GM21723 (cell line): ENCODE data around the gene SHC1.
A peak's percentile ranks its signal among the peaks of the same experiment; 100 is the strongest.
"Not testable (repeated sequence)": the region's sequence is repeated elsewhere in the genome, so short reads cannot be mapped to it uniquely, and the experiment has no call there.

ENCODE experiments used
- ATAC-seq: cut with Tn5 transposase; IDR thresholded peaks from one replicate; pipeline ENCODE4 v1.9.1; 2021; ENCODE audit warnings: mild to moderate bottlenecking, moderate library complexity; ENCODE audit not compliant: unreplicated experiment

SHC1 gene

DNA sequence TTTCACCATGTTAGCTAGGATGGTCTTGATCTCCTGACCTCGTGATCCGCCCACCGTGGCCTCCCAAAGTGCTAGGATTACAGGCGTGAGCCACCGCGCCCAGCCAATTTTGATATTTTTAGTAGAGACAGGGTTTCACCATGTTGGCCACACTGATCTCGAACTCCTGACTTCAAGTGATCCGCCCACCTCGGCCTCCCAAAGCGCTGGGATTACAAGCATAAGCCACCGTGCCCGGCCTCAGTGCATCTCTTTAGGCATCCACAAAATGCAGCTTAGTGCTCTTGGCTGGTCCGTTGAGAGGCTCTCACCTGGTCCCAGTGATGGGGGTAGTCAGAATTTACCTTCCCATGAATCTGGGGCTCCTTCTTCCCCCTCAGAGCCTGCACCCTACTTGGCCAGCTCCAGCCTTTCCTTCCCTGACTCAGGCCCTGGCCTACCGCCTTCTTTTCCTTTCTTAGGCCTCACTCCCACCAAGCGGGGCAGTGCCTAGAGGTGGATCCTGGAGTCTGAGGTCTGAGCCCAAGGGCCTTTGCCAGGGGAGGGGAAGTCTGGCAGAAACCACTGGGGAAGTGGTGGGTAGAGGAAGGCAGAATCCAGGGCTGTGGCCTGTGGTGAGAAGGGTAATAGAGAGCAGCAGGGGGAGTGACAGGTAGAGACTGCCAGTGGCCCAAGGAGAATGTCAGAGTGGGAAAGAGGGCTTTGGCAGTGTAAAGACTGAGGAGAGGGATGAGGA lies 26.6 kb upstream of the SHC1 start:
- ATAC-seq, result no peak

DNA sequence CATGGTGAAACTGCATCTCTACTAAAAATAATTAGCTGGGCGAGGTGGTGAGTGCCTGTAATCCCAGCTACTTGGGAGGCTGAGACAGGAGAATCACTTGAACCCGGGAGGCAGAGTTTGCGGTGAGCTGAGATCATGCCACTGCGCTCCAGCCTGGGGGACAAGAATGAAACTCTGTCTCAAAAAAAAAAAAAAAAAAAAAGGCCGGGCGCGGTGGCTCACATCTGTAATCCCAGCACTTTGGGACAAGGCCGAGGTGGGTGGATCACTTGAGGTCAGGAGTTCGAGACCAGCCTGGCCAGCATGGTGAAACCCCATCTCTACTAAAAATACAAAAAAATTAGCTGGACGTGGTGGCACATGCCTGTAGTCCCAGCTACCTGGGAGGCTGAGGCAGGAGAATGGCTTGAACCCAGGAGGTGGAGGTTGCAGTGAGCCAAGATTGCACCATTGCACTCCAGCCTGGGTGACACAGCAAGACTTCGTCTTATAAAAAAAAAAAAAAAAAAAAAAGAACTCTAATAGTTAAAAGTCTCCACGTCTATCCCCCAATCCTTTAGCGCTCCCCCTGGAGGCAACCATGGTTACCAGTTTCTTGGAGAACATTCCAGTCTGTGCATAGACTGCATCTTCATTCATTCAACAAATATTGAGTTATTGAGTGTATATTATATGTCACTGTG lies 24.9 kb upstream of the SHC1 start:
- not testable (repeated sequence) for ATAC-seq

DNA sequence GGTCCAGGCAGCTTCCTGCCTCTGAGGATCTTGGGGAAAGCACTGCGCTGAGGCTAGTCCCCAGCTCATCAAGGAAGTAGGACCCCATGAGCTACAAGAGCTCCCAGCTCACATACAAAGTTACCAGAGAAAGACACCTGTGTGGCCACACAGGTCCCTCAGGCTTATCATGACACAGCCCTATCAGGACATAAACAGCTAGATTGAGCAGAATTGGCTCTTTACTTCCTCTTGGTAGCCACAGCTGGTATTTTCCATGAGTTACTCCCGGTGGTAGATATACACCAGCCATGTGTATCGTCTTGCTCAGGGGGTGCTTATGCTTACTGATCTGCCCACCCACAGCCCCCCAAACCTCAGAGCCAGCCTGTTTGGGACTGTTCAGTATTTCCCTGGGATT lies 24.0 kb upstream of the SHC1 start:
- ATAC-seq, result no peak

DNA sequence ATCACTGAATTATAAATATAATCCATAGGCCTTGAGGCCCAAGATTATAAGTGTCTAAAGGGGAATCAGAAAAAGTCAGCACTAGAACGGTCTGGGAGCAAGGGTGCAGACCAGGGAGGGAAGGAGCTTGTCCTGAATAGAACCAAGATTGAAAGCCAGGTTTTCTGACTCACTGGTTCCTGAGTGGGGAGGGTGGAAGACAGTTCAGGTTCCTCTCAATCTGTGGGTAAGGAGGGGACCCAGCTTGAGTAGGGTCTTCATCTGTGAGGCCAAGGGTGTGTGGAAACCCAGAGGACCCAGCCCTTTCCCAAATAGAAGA lies 23.7 kb upstream of the SHC1 start:
- ATAC-seq, result no peak

DNA sequence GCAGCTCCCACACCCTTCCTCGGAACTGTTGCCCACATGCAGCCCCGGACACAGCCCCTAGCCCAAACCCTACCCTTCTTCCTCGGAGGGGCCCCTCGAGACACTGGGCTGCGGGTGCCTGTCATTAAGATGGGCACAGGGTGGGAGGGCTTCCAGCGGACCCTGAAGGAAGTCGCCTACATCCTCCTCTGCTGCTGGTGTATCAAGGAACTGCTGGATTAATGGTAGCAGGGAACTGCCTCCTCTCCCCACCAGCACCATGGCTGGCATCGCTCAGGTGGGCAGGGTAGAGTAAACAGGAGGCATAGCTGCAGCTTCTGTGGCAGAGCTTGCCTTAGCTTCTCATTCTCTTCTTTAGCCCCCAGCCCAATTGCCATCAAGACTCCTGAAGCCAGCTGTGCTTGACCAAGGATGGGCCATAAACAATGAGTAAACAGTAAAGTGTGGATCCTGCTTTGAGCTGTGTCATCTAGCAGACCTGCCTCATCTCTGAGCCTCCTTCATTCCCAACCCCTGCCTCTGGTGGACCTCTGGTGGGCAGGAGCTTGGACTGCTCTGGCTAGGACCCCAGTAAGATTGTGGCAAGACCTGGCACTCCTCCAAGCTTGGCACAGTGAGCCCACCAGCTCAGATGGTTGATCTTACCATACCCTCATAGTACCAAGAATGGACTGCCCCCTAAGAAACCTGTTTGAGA lies 23.2 kb upstream of the SHC1 start, which contains the start of gene LENEP:
Gene LENEP, plus strand, starts transcription at position 15 of the 697 bp plus-strand sequence. Its CDS starts 22 bp downstream, at position 37.
- ATAC-seq, result no peak

DNA sequence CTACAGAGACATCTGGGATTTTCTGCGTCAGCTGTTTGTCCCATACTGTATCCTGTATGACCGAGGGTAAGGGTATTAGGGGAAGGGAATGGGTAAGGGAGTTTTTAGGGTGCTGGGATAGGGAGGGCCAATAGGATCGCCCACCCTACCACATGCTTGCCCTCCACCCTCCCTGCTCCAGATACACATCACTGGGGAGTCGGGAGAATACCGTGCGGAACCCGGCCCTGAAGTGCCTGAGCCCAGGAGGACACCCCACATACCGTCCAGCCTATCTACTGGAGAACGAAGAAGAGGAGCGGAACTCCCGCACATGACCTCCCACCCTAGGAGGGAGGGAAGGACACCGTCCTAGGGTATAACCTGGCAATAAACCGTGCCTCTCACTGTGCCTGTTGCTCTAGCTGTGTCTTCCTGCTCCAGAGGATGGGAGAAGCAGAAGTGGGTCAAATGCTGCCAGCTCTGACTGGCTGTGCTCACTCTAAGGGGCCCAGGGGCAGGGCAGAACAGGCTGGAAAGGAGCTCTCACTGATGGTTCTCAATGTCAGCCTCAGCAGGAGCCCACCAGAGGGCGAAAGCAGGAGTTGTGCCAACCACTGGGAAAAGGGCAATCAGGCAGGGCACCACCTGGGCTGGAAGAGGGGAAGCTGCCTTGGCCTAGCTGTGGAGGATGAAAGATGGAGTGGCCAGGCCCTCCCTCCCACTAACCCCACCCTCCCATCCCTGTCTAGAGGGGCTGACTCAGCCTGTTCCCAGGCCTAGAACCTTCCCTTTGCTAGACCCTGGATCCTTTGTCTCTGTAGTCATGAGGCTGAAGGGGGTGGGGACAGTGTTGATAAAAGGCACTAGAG lies 22.4 kb upstream of the SHC1 start:
- ATAC-seq, result no peak

DNA sequence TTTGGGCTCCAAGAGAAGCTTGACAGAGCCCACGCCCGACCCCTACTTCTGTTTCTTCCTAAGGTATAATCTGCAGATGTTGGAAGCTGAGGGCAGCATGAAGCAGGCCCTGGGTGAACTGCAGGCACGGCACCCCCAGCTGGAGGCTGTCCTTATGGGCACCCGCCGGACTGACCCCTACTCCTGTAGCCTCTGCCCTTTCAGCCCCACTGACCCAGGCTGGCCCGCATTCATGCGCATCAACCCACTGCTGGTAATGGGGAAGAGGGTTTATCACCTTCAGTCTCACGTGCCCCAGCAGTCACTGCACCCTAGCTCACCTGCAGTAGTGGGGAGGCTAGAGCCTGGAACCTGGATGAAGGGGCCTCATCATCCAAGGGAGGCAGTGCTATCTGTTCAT lies 19.7 kb upstream of the SHC1 start:
- no peak for ATAC-seq

DNA sequence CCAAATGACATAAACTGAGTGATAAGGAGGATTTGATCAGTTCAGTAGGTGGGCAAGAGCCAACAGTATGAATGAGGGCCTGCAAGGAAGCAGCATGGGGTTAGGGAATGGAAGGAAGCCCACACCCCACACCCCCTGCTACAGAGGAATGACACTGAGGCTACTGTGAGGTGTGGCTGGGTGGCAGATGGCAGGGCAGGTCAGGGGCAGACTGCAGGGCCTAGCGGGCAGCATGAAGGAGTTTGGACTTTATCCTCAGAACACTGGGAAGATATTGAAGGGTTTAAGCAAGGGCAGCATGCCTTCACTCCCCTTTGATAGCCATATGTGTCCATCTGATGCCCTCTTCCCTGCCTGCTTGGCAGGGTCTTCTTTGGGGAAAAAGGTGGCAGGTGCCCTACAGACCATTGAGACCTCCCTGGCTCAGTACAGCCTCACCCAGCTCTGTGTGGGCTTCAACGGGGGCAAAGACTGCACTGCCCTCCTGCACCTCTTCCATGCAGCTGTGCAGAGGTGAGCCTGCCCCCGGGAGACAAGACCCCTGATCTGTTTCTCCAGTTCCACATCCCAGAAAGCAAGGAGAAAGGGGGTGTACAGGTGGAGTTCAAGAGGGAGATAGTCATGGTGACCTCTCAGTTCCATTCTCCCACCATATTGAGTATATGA lies 18.8 kb upstream of the SHC1 start:
- ATAC-seq, result no peak

DNA sequence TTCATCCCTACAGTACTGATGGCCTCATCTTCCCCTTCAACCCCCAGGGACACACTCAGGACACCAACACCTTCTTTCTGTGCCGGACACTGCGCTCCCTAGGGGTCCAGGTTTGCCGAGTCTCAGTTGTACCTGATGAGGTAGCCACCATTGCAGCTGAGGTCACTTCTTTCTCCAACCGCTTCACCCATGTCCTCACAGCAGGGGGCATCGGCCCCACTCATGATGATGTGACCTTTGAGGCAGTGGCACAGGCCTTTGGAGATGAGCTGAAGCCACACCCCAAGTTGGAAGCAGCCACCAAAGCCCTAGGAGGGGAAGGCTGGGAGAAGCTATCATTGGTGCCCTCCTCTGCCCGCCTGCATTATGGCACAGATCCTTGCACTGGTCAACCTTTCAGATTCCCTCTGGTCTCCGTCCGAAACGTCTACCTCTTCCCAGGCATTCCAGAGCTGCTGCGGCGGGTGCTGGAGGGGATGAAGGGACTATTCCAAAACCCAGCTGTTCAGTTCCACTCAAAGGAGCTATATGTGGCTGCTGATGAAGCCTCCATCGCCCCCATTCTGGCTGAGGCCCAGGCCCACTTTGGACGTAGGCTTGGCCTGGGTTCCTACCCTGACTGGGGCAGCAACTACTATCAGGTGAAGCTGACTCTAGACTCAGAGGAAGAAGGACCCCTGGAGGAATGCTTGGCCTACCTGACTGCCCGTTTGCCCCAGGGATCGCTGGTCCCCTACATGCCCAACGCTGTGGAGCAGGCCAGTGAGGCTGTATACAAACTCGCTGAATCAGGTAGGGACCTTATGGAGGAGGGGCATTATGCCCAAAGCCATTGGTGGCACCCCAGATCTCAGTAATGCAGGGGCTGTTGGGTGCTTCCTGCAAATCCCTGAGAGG lies 17.8 kb upstream of the SHC1 start:
- ATAC-seq, result no peak

DNA sequence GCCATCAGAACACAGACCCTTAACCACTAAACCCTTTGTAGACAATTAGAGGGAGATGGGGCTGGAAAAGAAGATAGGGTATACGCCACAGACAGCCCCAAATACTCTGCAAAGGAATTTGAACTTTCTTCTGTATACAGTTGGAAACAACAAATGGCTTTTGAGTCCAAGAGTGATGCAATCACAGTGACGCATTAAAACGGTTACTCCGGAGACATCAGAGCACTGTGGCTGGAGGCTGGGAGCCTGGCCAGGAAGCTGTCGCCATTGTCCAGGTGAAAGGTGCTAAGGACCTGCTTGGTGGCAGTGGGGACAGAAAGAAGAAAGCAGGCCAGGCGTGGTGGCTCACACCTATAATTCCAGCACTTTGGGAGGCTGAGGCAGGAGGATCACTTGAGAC lies 16.8 kb upstream of the SHC1 start:
- ATAC-seq, result no peak

DNA sequence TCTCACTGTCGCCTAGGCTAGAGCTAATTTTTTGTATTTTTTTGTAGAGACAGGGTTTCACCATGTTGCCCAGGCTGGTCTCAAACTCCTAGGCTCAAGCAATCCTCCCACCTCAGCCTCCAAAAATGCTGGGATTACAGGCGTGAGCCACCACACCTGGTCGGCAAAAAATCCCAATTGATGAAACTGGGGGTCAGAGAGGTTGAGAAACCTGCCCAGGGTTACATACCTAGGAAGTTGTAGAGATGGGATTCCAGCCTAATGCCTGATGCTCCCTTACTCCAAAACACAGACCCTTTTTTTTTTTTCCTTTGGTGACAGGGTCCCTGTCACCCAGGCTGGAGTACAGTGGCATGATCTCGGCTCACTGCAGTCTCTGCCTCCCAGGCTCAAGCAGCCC lies 16.2 kb upstream of the SHC1 start:
- not testable (repeated sequence) for ATAC-seq

DNA sequence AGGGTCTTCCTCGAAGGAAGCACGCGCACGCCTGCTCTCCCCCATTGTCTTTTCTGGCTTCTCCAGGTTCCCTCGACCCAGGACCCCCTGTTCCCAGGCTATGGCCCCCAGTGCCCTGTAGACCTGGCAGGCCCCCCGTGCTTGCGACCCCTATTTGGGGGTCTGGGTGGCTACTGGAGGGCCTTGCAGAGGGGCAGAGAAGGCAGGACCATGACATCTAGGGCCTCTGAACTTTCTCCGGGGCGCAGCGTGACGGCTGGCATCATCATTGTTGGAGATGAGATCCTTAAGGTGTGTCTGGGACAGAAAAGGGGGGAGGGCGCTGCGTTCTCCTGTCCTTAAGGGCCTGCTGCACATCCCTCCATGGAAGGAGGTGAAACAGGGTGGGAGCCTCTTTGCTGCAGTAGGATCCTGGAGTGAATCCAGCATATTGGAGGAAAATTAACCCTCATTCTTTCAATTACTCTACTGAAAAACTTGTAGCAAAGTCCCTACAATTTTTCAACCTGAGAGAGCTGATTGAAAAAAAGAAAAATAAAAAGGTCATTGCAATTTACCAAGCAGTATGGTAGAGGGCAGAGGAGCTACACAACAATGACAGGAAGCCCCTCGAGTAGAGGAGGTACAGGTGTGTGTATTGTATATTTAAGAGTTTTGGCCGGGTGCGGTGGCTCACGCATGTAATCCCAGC lies 13.4 kb upstream of the SHC1 start:
- ATAC-seq, result no peak

DNA sequence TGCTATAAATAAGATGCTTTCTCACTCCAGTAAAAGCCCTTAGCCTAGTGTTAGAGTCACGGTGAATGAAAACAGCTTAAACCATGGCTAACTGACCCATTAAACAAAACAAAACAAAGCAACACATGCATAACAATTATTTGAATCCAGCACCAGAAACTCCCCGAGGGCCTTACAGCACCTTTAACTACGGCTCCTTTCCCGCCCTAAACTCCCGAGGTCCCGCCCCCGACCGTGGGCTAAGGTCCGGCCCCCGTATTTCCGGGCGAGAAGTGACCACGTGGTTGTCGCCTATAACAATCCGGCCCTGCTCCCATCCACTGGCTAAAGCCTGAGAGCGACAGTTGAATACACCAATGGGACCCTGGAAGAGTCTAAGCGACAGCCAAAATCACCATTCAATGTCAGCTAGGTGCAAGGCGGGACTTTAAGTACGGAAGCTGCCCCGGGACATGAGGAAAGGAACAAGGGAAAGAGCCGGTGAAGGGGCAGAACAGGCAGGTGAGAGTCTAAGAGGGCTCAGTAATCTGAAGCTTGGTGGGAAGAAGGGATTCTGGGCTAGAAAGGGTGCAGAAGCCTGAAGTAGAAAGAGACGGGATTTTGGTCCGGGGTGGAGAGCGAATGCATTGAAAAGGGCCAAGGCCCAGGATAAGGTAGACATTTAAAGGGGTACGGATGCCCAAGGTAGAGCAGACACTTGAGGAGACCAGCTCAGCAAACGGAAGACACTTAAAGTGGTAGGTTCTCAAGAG lies 12.5 kb upstream of the SHC1 start, which contains the start of gene FLAD1:
Gene FLAD1, plus strand, starts transcription at position 448 of the 752 bp plus-strand sequence. CDS start 351 bp downstream, outside the sequence.
- ATAC-seq, result peak; percentile 97

DNA sequence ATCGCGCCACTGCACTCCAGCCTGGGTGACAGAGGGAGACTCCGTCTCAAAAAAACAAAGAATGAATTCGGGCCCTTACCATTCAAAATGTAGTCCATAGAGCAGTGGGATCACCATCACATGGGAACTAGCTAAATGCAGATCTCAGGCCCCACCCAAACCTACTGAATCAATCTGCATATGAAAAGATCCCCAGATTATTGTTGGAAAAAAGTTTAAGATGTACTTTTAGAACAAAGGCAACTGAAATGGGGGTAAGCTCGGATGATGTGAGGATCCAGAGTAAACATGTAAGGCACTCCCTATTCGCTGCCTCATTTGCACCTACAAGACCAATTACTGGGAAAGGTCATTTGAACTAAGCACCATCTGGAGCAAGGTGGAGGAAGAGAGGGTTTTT lies 11.8 kb upstream of the SHC1 start:
- ATAC-seq, result no peak

DNA sequence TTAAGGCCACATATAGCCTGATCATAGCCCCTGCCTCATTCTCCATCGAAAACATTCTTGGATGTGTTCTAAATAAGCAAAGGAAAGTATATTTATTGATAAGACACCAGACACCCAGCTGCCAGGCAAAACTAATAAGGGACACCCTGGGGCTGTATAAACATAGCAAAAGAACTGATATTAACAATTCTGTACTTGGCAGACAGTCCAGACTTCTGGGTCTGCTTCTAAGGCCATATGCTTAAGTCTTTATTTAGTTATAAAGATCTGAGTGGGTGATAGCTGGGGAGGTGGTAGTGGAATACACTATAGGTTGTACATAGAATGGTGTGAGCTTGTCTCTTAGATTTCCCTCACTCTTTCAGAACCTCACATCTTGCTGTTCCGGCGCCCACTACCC lies 7.8 kb upstream of the SHC1 start:
- ATAC-seq, result no peak

DNA sequence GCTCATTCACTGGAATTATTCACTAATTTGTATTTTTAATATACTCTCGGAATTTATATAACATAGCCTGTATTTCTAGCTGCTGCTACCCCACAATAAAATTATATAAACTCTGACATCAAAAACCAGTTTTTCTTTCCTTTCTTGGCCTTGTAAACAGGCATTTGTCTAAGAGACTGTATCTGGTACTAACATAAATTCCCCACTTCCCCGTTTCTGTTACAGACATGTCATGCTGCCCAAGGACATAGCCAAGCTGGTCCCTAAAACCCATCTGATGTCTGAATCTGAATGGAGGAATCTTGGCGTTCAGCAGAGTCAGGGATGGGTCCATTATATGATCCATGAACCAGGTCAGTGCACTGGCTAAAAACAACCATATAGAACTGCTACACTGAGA lies 7.2 kb upstream of the SHC1 start:
- not testable (repeated sequence) for ATAC-seq

DNA sequence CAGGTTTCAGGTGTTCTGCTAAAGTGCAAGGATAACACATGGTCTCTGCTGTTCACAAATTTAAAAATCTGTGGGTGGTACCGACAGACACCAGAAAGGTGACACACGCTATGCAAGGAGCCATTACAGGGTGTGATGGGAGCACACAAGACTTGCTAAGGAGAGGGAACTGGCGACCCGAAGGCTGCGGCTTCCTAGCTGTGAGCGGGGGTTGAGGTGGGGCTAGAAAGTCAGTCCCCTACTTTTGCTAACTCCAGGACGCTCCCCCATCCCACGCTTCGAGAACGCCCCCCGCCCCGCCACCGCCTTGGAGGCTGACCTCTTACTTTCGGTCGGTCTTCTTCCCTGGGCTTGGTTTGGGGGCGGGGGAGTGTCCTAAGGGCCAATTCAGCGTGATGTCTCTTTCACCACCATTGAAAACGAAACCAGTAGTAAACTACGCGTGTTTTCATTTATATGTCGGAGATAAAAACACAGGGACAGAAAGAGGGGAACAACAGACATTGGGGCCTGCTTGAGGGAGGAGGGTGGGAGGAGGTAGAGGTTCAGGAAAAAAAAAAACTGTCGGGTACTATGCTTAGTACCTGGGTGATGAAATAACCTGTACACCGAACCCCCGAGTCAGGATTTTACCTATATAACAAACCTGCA lies 5.0 kb upstream of the SHC1 start:
- no peak for ATAC-seq
